OCI-LY7 (cell line): ENCODE measurements around the gene CRYL1.

Source experiments
- EZH2phosphoT487 ChIP-seq: fragments of 200-600 bp; sonication (generic); IDR thresholded peaks from 2 replicates; pipeline ENCODE4 v1.6.1; 2018; ENCODE audit warnings: low read depth, borderline replicate concordance, mild to moderate bottlenecking, mixed run types, antibody characterized with exemption, low read length, moderate library complexity, mixed read lengths
- TF ChIP-seq, protein P1 (sequence below): fragments of 200-600 bp; sonication (generic); conservative IDR thresholded peaks from 2 replicates; pipeline ENCODE4 v1.5.1; 2014; ENCODE audit warnings: mild to moderate bottlenecking, antibody characterized with exemption, low read length, moderate library complexity, mixed read lengths

DNA sequence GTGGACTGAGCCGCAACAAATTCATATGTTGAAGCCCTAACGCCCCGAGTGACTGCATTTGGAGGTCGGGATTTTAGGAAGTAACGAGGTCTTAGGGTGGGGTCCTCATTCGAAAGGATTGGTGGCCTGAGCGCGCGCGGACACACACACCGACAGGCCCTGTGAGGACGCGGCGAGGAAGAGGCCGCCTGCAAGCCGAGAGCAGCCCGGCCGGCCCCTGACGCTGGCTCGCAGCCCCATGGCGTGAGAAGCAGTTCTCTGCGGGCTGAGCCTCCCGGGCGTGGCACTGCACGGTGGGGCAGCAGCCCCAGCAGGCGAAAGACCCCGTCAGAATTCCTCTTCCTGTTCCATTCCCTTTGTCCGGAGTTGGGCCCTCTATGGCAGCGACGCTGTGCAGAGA, 131.2 kb downstream of the CRYL1 start:
- TF ChIP-seq, protein P1, sequence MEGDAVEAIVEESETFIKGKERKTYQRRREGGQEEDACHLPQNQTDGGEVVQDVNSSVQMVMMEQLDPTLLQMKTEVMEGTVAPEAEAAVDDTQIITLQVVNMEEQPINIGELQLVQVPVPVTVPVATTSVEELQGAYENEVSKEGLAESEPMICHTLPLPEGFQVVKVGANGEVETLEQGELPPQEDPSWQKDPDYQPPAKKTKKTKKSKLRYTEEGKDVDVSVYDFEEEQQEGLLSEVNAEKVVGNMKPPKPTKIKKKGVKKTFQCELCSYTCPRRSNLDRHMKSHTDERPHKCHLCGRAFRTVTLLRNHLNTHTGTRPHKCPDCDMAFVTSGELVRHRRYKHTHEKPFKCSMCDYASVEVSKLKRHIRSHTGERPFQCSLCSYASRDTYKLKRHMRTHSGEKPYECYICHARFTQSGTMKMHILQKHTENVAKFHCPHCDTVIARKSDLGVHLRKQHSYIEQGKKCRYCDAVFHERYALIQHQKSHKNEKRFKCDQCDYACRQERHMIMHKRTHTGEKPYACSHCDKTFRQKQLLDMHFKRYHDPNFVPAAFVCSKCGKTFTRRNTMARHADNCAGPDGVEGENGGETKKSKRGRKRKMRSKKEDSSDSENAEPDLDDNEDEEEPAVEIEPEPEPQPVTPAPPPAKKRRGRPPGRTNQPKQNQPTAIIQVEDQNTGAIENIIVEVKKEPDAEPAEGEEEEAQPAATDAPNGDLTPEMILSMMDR = no peak
- TF ChIP-seq EZH2phosphoT487 = no peak
